Activated CD8-positive, alpha-beta T cell treated with anti-CD3 and anti-CD28 coated beads, Interleukin-2, amount 10 ng/mL, durations not matched to agents 7 days and 5 days (primary cell): ENCODE data around the gene LCMT2. TPM values are rescaled to one million over a fixed set of nuclear protein-coding genes. Genes with fewer than 3 reads are reported as not detected.
"Not testable (repeated sequence)": the region's sequence is repeated elsewhere in the genome, so short reads cannot be mapped to it uniquely, and the experiment has no call there.

Source experiments
- ATAC-seq: fragments of 150-1000 bp; cut with Tn5 transposase; one replicate; pipeline ENCODE4 v1.10.0; 2021; ENCODE audit warnings: moderate library complexity
- CTCF ChIA-PET: fragments of 350-600 bp; sonication (Branson Sonifier 250); formaldehyde crosslinking; loops from one replicate; lab custom pipeline; 2021; ENCODE audit warnings: antibody characterized with exemption; lab: Charles Lee
- POLR2A ChIA-PET: fragments of 350-600 bp; sonication (Branson Sonifier 250); formaldehyde crosslinking; loops from one replicate; lab custom pipeline; 2021; ENCODE audit warnings: antibody characterized with exemption; lab: Charles Lee
- DNase-seq: peaks from one replicate; pipeline ENCODE4 v3.0.0-alpha.2; 2020
- H3K27ac Mint-ChIP-seq: one replicate; pipeline ENCODE4 v1.8.0; 2021; ENCODE audit warnings: mild to moderate bottlenecking, mixed read lengths
- H3K27me3 Mint-ChIP-seq: one replicate; pipeline ENCODE4 v1.8.0; 2021; ENCODE audit warnings: low read depth, mixed read lengths
- H3K36me3 Mint-ChIP-seq: one replicate; pipeline ENCODE4 v1.8.0; 2021; ENCODE audit warnings: low read depth, mixed read lengths
- H3K4me1 Mint-ChIP-seq: one replicate; pipeline ENCODE4 v1.8.0; 2021; ENCODE audit warnings: low read depth, mixed read lengths
- H3K4me3 Mint-ChIP-seq: one replicate; pipeline ENCODE4 v1.8.0; 2021; ENCODE audit warnings: mild to moderate bottlenecking, mixed read lengths
- H3K9me3 Mint-ChIP-seq: one replicate; pipeline ENCODE4 v1.8.0; 2022; ENCODE audit warnings: mixed read lengths; ENCODE audit not compliant: insufficient read depth
- total RNA-seq, 2 experiments: library from RNA; stranded (reverse); gene quantifications; one replicate each; pipeline ENCODE4 v1.2.3, GENCODE V29; 2021

LCMT2 gene
- total RNA-seq, 2 experiments from 2014 or later: 12.0 to 14.2 TPM

GRCh38 chr15:43312378-43312777 is 18.0 kb downstream of the LCMT2 start:
- H3K36me3 Mint-ChIP-seq: no peaks in the 10 kb centered on the region
- no peaks in the 10 kb centered on the region for H3K9me3 Mint-ChIP-seq
- POLR2A ChIA-PET: no interaction called here
- DNase-seq (no peak), ATAC-seq (no peak)
- CTCF ChIA-PET: interaction anchor here (0.7 to 1.7 kb wide), 3 partner anchors 27 to 108 kb away, joined by 4 to 5 read pairs (median 4); no protein-coding TSS in a partner anchor
- peaks cover 43% of the 10 kb centered on the region for H3K27me3 Mint-ChIP-seq
- no peaks in the 10 kb centered on the region for H3K4me1 Mint-ChIP-seq
- no peak overlapping the region for H3K27ac Mint-ChIP-seq
- H3K4me3 Mint-ChIP-seq: no peak overlapping the region

DNA sequence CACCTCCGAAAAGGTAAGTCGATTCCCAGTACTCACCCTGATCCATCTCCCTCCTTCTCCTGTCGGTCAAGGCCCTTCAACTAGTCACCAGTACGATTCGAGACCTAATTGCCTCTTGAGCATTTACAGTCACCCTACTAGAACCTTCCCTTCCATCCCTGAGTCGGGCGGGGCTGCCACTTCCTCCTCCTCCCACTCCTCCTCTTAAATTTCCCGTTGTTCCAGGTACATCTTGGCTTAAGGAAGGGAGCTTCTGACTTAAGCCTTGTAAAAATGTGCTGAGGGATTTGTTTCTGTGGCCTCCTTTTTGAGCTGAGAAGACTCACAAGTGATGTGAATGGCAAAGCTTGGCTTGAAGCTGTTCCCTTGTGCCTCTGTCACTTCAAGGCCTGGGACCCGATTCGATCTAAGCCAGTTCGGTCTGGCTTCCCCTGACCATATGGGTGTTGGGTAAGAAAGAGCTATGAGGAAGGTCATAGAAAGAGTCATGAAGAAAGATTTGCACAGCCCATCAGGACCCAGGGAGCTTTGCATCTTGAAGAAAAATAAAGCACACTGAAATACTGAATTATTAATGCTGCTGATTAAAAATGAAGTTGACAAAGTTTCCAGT is 28.1 kb downstream of the LCMT2 start, which contains the start of gene TGM7:
TGM7 (minus strand) TSS at position 51 of the 613 bp plus-strand sequence.
- H3K4me1 Mint-ChIP-seq: no peaks in the 10 kb centered on the region
- no peaks in the 10 kb centered on the region for H3K9me3 Mint-ChIP-seq
- ATAC-seq (no peak), DNase-seq (no peak)
- no peaks in the 10 kb centered on the region for H3K36me3 Mint-ChIP-seq
- POLR2A ChIA-PET: no interaction called here
- no peak within 1 kb of the TSS for H3K27ac Mint-ChIP-seq
- H3K4me3 Mint-ChIP-seq: no peak within 1 kb of the TSS
- H3K27me3 Mint-ChIP-seq: peaks cover 43% of the 10 kb centered on the region
- CTCF ChIA-PET: interaction anchor here (1.5 kb wide), 1 partner anchor 17 kb away, joined by 6 read pairs; no protein-coding TSS in a partner anchor

GRCh38 chr15:43299884-43300283 is 30.5 kb downstream of the LCMT2 start:
- ATAC-seq (no peak), DNase-seq (no peak)
- Mint-ChIP-seq H3K4me1 (no peaks in the 10 kb centered on the region), H3K36me3 (no peaks in the 10 kb centered on the region), H3K27ac (no peak overlapping the region), H3K9me3 (no peaks in the 10 kb centered on the region), H3K27me3 (peaks cover 40% of the 10 kb centered on the region), H3K4me3 (no peak overlapping the region)
- POLR2A ChIA-PET: no interaction called here
- CTCF ChIA-PET: interaction anchor here (1.6 kb wide), 1 partner anchor 14 kb away, joined by 3 read pairs; no protein-coding TSS in a partner anchor

GRCh38 chr15:43299411-43299810 is 31.0 kb downstream of the LCMT2 start:
- H3K27ac Mint-ChIP-seq: no peak overlapping the region
- POLR2A ChIA-PET: no interaction called here
- CTCF ChIA-PET: interaction anchor here (1.6 kb wide), 1 partner anchor 14 kb away, joined by 3 read pairs; no protein-coding TSS in a partner anchor
- DNase-seq: no peak
- ATAC-seq: no peak
- H3K4me1 Mint-ChIP-seq: no peaks in the 10 kb centered on the region
- no peak overlapping the region for H3K4me3 Mint-ChIP-seq
- H3K27me3 Mint-ChIP-seq: peaks cover 43% of the 10 kb centered on the region
- H3K9me3 Mint-ChIP-seq: no peaks in the 10 kb centered on the region
- H3K36me3 Mint-ChIP-seq: no peaks in the 10 kb centered on the region

- Mint-ChIP-seq H3K4me1 (peaks cover 4% of the 10 kb centered on the region), H3K4me3 (no peak overlapping the region), H3K27ac (no peak overlapping the region), H3K9me3 (no peaks in the 10 kb centered on the region), H3K36me3 (no peaks in the 10 kb centered on the region), H3K27me3 (peaks cover 56% of the 10 kb centered on the region)
- no peak for ATAC-seq
- DNase-seq: no peak
- POLR2A ChIA-PET: no interaction called here
- CTCF ChIA-PET: interaction anchor here (1.2 to 1.5 kb wide), 2 partner anchors 90 to 91 kb away, joined by 3 read pairs; no protein-coding TSS in a partner anchor
These were observed 36.2 kb downstream of the LCMT2 start for GRCh38 chr15:43294091-43294706.

DNA sequence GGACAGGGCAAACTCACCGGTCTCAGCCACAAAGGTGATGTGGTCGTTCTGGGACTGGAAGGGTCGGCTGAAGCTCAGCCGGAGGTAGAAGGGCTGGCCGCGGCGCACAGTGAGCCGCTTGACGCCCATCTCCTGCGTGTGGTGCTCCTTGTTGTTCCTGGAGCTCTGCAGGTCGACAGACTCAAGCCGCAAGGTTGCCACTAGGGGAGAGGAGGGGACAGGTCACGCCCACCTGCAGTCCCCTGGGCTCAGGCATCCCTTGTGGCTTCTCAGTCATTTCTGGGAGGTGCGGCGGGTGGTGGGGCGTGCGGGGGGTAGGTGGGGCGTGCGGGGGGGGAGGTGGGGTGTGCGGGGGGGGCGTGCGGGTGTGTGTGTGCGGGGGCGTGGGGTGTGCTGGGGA is 36.9 kb downstream of the LCMT2 start:
- ChIA-PET CTCF (interaction anchor here (1.2 to 1.5 kb wide), 2 partner anchors 89 to 90 kb away, joined by 3 read pairs; no protein-coding TSS in a partner anchor), POLR2A (no interaction called here)
- no peaks in the 10 kb centered on the region for H3K9me3 Mint-ChIP-seq
- H3K4me1 Mint-ChIP-seq: peaks cover 4% of the 10 kb centered on the region
- peaks cover 51% of the 10 kb centered on the region for H3K27me3 Mint-ChIP-seq
- ATAC-seq: no peak
- DNase-seq: no peak
- H3K36me3 Mint-ChIP-seq: no peaks in the 10 kb centered on the region
- H3K27ac Mint-ChIP-seq: no peak overlapping the region
- H3K4me3 Mint-ChIP-seq: no peak overlapping the region

DNA sequence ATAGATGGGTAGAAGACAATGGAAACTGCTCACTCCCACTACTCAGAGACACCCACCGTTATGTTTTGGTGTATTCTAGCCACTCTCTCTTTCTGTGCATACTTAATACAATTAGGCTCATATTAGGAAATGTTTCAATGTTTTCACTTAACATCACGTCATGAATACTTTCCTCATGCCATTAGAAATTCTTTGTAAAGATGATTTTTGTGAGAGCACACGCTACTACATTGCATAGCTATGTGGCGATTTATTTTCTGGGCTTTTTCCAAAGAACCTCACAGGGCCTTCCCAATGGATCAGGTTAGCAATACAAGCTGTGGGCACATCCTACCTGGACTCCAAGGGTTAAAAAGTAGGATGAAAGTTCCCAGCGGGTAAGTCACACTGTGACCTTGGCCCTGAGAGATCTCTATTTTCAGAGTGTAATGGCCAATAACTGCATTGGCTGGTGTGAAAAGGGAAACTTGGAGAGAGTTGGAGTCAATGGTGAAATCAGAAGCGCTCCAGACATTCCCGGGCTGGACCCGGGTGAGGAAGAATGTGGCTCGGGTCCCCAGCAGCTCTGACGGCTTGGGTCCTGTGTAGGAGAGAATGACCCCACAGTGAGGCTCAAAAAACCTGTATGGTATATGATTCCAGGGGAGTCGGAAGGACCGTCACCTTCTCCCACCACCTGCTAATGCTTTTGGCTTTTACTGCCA is 37.8 kb downstream of the LCMT2 start:
- H3K27me3 Mint-ChIP-seq: peaks cover 52% of the 10 kb centered on the region
- ChIA-PET POLR2A (no interaction called here), CTCF (interaction anchor here (1.1 to 1.2 kb wide), 2 partner anchors 67 to 88 kb away, joined by 3 read pairs; no protein-coding TSS in a partner anchor)

DNA sequence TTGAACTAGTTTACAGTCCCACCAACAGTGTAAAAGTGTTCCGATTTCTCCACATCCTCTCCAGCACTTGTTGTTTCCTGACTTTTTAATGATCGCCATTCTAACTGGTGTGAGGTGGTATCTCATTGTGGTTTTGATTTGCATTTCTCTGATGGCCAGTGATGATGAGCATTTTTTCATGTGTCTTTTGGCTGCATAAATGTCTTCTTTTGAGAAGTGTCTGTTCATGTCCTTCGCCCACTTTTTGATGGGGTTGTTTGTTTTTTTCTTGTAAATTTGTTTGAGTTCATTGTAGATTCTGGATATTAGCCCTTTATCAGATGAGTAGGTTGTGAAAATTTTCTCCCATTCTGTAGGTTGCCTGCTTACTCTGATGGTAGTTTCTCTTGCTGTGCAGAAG is 40.7 kb downstream of the LCMT2 start:
- H3K36me3 Mint-ChIP-seq, POLR2A ChIA-PET, CTCF ChIA-PET, ATAC-seq, DNase-seq, H3K27ac Mint-ChIP-seq, H3K4me1 Mint-ChIP-seq, H3K4me3 Mint-ChIP-seq, H3K9me3 Mint-ChIP-seq: not testable (repeated sequence)
- peaks cover 43% of the 10 kb centered on the region for H3K27me3 Mint-ChIP-seq

More for the DNA sequence above, 37.8 kb downstream of the LCMT2 start:
- H3K36me3 Mint-ChIP-seq: no peaks in the 10 kb centered on the region
- DNase-seq (no peak), ATAC-seq (no peak)
- peaks cover 4% of the 10 kb centered on the region for H3K4me1 Mint-ChIP-seq
- no peaks in the 10 kb centered on the region for H3K9me3 Mint-ChIP-seq
- no peak overlapping the region for H3K4me3 Mint-ChIP-seq
- no peak overlapping the region for H3K27ac Mint-ChIP-seq

GRCh38 chr15:43287254-43287653 is 43.1 kb downstream of the LCMT2 start:
- no peak for ATAC-seq
- ChIA-PET POLR2A (no interaction called here), CTCF (interaction anchor here (0.7 to 6.7 kb wide), 4 partner anchors 18 to 270 kb away, joined by 3 to 274 read pairs (median 46); partner anchors contain the start of gene TGM5)
- no peaks in the 10 kb centered on the region for H3K36me3 Mint-ChIP-seq
- no peaks in the 10 kb centered on the region for H3K9me3 Mint-ChIP-seq
- H3K4me1 Mint-ChIP-seq: peaks cover 12% of the 10 kb centered on the region
- peaks cover 28% of the 10 kb centered on the region for H3K27me3 Mint-ChIP-seq
- DNase-seq: no peak
- no peak overlapping the region for H3K27ac Mint-ChIP-seq
- H3K4me3 Mint-ChIP-seq: no peak overlapping the region

DNA sequence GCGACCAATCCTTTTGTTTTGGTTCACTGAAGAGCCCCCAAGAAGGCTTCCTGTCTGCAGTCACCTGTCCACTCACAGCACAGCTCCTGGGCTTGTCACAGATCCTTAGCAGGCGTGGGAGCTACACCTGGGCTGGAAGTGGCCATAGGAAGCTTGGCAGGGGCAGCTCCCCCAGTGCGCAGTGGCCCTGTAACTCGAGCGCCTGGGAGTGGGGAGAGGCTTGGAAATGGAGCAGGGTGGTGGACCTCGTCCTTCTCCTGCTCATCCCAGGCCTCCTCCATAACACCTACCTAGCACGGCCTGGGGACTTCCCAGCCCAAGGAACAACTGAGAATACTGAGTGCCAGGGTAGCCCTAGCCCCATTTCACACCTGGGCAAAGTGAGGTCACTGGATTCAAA is 44.3 kb downstream of the LCMT2 start:
- H3K9me3 Mint-ChIP-seq: no peaks in the 10 kb centered on the region
- H3K4me3 Mint-ChIP-seq: no peak overlapping the region
- H3K36me3 Mint-ChIP-seq: no peaks in the 10 kb centered on the region
- no peak overlapping the region for H3K27ac Mint-ChIP-seq
- ATAC-seq (no peak), DNase-seq (no peak)
- POLR2A ChIA-PET: interaction anchor here (1.0 to 1.9 kb wide), 4 partner anchors 33 to 100 kb away, joined by 3 to 13 read pairs (median 4); no protein-coding TSS in a partner anchor
- H3K4me1 Mint-ChIP-seq: peaks cover 12% of the 10 kb centered on the region
- CTCF ChIA-PET: interaction anchor here (0.6 to 6.7 kb wide), 39 partner anchors 10 to 601 kb away, joined by 3 to 274 read pairs (median 4); partner anchors contain the start of genes TGM5, TGM7, TUBGCP4 and ZSCAN29
- peaks cover 23% of the 10 kb centered on the region for H3K27me3 Mint-ChIP-seq

DNA sequence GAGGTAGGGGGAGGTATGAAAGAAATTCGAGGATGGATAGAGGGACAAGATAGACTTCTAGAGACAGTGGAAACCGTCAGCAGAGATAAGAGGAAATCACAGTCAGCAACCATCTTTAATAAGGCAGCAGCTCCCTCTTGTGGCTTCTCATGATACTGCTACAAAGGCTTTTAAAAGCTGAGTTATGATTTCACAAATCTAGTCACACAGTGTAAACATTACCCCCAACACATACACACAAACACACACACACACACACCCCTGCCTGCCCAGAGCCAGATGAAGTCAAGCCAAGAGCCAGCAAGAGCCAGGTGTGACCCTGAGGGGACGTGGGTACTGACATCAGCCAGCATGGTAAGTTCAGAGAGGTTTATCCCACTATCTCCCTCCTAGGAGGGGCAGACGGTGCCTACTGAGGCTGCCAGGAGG is 44.8 kb downstream of the LCMT2 start:
- Mint-ChIP-seq H3K9me3 (no peaks in the 10 kb centered on the region), H3K27me3 (peaks cover 18% of the 10 kb centered on the region), H3K4me1 (peaks cover 12% of the 10 kb centered on the region), H3K27ac (peak overlapping the region; percentile 28), H3K36me3 (no peaks in the 10 kb centered on the region), H3K4me3 (no peak overlapping the region)
- ATAC-seq (peak; percentile 61), DNase-seq (peak; percentile 79)
- ChIA-PET CTCF (interaction anchor here (0.6 to 6.7 kb wide), 48 partner anchors 10 to 600 kb away, joined by 3 to 274 read pairs (median 4); partner anchors contain the start of genes TGM5, TGM7, TMEM62 and TUBGCP4), POLR2A (interaction anchor here (1.0 to 1.9 kb wide), 4 partner anchors 33 to 99 kb away, joined by 3 to 13 read pairs (median 4); no protein-coding TSS in a partner anchor)
